Testis (tissue), 3 donors: ENCODE data around the gene RPLP2. TPM values are rescaled to one million over a fixed set of nuclear protein-coding genes. Genes with fewer than 3 reads are reported as not detected.

Source experiments
- DNase-seq: peaks from one replicate; pipeline ENCODE4 v3.0.0-alpha.2; 2019
- H3K27ac ChIP-seq, 2 donors: fragments of 200-600 bp; sonication (generic); one replicate each; pipeline ENCODE4 v1.5.1; 2019
- H3K27me3 ChIP-seq: fragments of 200-600 bp; sonication (generic); one replicate; pipeline ENCODE4 v1.5.1; 2019
- H3K36me3 ChIP-seq: fragments of 200-600 bp; sonication (generic); one replicate; pipeline ENCODE4 v1.5.1; 2017; ENCODE audit warnings: low read depth; ENCODE audit errors: missing control alignments
- H3K4me1 ChIP-seq: fragments of 200-600 bp; sonication (generic); one replicate; pipeline ENCODE4 v1.5.1; 2019
- H3K4me3 ChIP-seq, 2 donors: fragments of 200-600 bp; sonication (generic); one replicate each; pipeline ENCODE4 v1.5.1; 2017 to 2019
- H3K9me3 ChIP-seq: fragments of 200-600 bp; sonication (generic); one replicate; pipeline ENCODE4 v1.5.1; 2017
- POLR2A ChIP-seq: fragments of 450-650 bp; IDR thresholded peaks from one replicate; pipeline ENCODE4 v1.6.1; 2017; ENCODE audit warnings: antibody characterized with exemption, mild to moderate bottlenecking, moderate library complexity
- WGBS, 2 donors: methylation state at CpG; one replicate each; pipeline ENCODE4 v1.1.5; 2018; 5-methylcytosine and 5-hydroxymethylcytosine counted together
- intact Hi-C: fragments of 100-400 bp; cut with DNase I; formaldehyde crosslinking; loops from one replicate; pipeline ENCODE4 v1.15.1; 2023; ENCODE audit warnings: low total_unique reads
- polyA plus RNA-seq: library from polyadenylated mRNA; stranded (reverse); fragments of 350-450 nt; fragmentation: Illumina TruSeq; extraction: RNeasy Lipid Tissue Mini Kit (QIAGEN cat#74804); gene quantifications from one replicate; pipeline ENCODE4 v1.2.3, GENCODE V29; 2014; ENCODE audit warnings: low read depth, low replicate concordance; ENCODE audit not compliant: insufficient read depth
- total RNA-seq, 2 donors: library from RNA; depleted of rRNA; stranded (reverse); fragments of >200 nt; gene quantifications; one replicate each; pipeline ENCODE4 v1.2.3, GENCODE V29; 2016
- TF ChIP-seq, protein P1 (sequence below), 3 experiments: fragments of 450-650 bp in 2 of 3; fragments of 200-600 bp in 1 of 3; sonication (generic) in 1 of 3; IDR thresholded peaks; one replicate each; pipeline ENCODE4 v1.5.1; 2016 to 2019; ENCODE audit warnings: antibody characterized with exemption in 3 of 3, mild to moderate bottlenecking in 2 of 3, moderate library complexity in 1 of 3

Gene RPLP2
- total and polyA plus RNA-seq, 3 donors from 2014 or later: 193 to 943 (median 864) TPM

DNA sequence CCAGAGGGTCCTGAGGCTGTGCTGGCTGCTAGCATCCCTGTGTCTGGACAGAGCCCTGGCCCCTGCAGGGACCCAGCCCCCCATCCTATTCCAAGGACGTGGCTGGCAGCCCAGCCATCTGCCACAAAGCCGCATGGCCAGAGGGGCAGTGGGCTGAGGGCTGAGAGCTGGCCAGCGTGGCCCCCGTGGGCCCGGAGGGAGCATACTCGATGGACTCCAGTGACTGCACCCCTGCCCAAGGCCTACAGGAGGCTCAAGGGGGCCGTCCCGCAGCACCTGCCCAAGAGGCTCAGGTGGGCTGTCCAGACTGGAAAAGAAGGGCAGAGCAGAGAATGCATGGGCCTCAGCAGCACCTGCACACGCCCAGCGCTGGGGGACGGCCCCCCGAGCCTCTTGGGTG, 46.0 kb downstream of the RPLP2 start:
- DNase-seq: no peak
- 87 to 100% methylated on average over 4 to 12 of the region's 12 CpGs for WGBS, 2 donors
- no peaks in the 10 kb centered on the region for H3K9me3 ChIP-seq
- peaks cover 19% of the 10 kb centered on the region for H3K4me1 ChIP-seq
- H3K27me3 ChIP-seq: no peaks in the 10 kb centered on the region
- no peaks in the 10 kb centered on the region for H3K36me3 ChIP-seq
- TF ChIP-seq, protein P1, sequence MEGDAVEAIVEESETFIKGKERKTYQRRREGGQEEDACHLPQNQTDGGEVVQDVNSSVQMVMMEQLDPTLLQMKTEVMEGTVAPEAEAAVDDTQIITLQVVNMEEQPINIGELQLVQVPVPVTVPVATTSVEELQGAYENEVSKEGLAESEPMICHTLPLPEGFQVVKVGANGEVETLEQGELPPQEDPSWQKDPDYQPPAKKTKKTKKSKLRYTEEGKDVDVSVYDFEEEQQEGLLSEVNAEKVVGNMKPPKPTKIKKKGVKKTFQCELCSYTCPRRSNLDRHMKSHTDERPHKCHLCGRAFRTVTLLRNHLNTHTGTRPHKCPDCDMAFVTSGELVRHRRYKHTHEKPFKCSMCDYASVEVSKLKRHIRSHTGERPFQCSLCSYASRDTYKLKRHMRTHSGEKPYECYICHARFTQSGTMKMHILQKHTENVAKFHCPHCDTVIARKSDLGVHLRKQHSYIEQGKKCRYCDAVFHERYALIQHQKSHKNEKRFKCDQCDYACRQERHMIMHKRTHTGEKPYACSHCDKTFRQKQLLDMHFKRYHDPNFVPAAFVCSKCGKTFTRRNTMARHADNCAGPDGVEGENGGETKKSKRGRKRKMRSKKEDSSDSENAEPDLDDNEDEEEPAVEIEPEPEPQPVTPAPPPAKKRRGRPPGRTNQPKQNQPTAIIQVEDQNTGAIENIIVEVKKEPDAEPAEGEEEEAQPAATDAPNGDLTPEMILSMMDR (IDR thresholded peaks at IDR 0.05): no peak
- no peak for TF ChIP-seq POLR2A
- no peak overlapping the region for H3K27ac ChIP-seq
- intact Hi-C loops: no loop called here
- H3K4me3 ChIP-seq: no peak overlapping the region

DNA sequence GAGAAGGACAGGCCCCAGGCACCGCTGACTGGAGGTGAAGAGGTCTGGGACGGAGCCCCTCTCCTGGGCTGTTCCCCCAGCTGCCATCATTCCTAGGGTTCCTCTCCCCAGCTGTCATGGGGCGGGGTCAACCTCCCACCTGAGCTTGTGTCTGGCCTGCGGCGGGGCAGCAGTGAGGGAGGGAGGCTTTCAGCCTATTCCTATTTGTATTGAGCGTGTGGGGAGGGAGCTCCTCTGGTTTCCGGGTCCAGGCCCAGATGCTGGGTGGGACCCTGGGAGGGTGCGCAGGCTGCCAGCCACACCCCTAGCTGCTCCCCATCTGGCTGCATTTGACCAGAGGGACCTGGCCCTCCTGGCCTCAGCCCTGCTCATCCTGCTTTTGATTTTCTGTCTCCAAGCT, 46.6 kb downstream of the RPLP2 start:
- no peaks in the 10 kb centered on the region for H3K36me3 ChIP-seq
- H3K27ac ChIP-seq: no peak overlapping the region
- H3K4me3 ChIP-seq: no peak overlapping the region
- no peak for DNase-seq
- peaks cover 13% of the 10 kb centered on the region for H3K4me1 ChIP-seq
- WGBS, 2 donors: 73 to 100% methylated on average over 3 to 8 of the region's 8 CpGs
- intact Hi-C loops: no loop called here
- no peak for TF ChIP-seq POLR2A
- TF ChIP-seq, protein P1 (IDR thresholded peaks at IDR 0.05): no peak
- no peaks in the 10 kb centered on the region for H3K9me3 ChIP-seq
- H3K27me3 ChIP-seq: no peaks in the 10 kb centered on the region

DNA sequence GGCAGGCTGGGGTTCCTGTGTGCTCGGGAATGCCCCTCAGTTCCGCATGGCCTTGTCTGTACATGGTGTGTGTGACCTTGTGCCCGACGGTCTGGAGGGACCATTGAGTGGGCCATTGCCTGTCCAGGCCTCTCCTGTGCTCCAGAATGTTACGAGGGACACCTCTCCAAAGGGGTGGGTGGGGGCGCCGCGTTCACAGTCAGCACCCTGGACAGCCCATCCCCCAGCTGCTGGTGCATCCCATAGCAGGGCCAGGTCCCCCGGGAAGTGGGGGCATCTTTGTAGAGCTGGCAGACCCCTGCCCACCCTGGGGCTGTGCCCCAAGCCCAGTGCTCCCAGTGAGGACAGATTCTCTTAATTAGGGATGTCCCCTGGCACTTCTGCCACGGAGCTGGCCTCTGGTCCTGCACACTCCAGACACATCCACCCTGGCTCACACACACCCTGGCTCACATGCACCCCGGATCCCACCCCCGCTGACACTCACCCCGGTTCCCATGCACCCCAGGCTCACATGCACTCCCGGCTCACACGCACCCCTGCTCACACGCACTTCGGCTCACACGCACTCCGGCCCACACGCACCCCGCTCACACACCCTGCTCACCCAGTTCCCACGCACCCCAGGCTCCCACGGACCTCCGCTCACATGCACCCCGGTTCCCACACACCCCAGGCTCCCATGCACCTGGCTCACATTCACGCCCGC, 48.4 kb downstream of the RPLP2 start:
- H3K4me1 ChIP-seq: peaks cover 10% of the 10 kb centered on the region
- TF ChIP-seq, protein P1 (IDR thresholded peaks at IDR 0.05): no peak
- no peak for TF ChIP-seq POLR2A
- H3K4me3 ChIP-seq: no peak overlapping the region
- H3K36me3 ChIP-seq: no peaks in the 10 kb centered on the region
- no peaks in the 10 kb centered on the region for H3K9me3 ChIP-seq
- H3K27ac ChIP-seq: no peak overlapping the region
- intact Hi-C loops: no loop called here
- no peaks in the 10 kb centered on the region for H3K27me3 ChIP-seq
- DNase-seq: no peak
- WGBS, 2 donors: 85 to 91% methylated on average over 18 to 27 of the region's 27 CpGs

DNA sequence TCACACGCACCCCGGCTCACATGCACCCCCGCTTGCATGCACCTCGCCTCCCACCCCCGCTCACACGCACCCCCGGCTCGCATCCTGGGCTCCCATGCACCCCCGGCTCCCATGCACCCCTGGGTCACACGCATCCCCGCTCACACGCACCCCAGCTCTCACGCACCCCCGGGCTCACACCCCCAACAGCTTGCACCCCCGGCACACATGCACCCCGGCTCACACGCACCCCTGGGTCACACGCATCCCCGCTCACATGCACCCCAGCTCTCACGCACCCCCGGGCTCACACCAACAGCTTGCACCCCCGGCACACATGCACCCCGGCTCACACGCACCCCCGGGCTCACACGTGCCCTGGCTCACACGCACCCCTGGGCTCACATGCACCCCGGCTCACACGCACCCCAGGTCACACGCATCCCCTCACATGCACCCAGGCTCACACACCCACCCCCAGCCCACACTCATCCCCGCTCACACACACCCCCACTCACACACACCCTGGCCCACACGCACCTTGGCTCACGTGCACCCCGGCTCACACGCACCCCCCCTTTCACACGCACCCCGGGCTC, 49.1 kb downstream of the RPLP2 start:
- 86 to 88% methylated on average over 34 to 36 of the region's 37 CpGs for WGBS, 2 donors
- TF ChIP-seq, protein P1 (IDR thresholded peaks at IDR 0.05): no peak
- TF ChIP-seq POLR2A: no peak
- DNase-seq: no peak
- Histone ChIP-seq H3K27ac (no peak overlapping the region), H3K36me3 (no peaks in the 10 kb centered on the region), H3K9me3 (no peaks in the 10 kb centered on the region), H3K4me1 (peaks cover 10% of the 10 kb centered on the region), H3K4me3 (no peak overlapping the region), H3K27me3 (no peaks in the 10 kb centered on the region)
- intact Hi-C loops: no loop called here
